BE2C (cell line): ENCODE measurements around the gene SPTBN1.

Experiments
- DNase-seq: peaks from one replicate; pipeline ENCODE4 v3.0.0-alpha.2; 2020
- H3K27me3 ChIP-seq: fragments of 250-450 bp; sonication (Bioruptor Pico); 2 replicates; pipeline ENCODE4 v1.5.1; 2020; ENCODE audit warnings: mild to moderate bottlenecking
- H3K36me3 ChIP-seq: fragments of 250-450 bp; sonication (Bioruptor Pico); 2 replicates; pipeline ENCODE4 v1.5.1; 2020; ENCODE audit warnings: mild to moderate bottlenecking
- H3K4me1 ChIP-seq: fragments of 250-450 bp; sonication (Bioruptor Pico); 2 replicates; pipeline ENCODE4 v1.5.1; 2020
- H3K4me3 ChIP-seq: 2 replicates; pipeline ENCODE4 v1.5.1; 2011; ENCODE audit warnings: low read depth, low read length
- H3K9me3 ChIP-seq: fragments of 250-450 bp; sonication (Bioruptor Pico); 2 replicates; pipeline ENCODE4 v1.5.1; 2020
- TF ChIP-seq, protein P1 (sequence below): IDR thresholded peaks from 2 replicates; pipeline ENCODE4 v1.5.1; 2012; ENCODE audit warnings: mild to moderate bottlenecking, low read depth, low read length

Gene SPTBN1

DNA sequence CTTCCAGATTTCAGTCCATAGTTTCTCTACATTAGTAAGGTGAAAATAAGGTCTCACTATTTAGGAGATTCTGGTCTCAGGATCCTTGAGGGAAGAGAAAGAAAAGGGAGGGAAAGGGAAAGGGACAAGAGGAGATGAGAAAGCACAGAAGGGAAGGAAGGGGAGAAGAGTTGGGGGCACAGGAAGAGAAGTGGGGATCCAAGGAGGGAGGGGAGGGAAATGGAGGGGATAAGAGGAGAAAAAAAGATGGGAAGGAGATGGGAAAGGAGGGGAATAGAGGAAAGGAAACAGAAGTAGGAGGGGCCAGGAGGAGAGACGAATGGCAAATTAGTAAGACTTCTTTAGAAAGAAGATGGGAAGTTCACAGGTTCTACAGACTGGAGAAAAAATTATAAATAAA, 39.2 kb upstream of the SPTBN1 start:
- TF ChIP-seq, protein P1, sequence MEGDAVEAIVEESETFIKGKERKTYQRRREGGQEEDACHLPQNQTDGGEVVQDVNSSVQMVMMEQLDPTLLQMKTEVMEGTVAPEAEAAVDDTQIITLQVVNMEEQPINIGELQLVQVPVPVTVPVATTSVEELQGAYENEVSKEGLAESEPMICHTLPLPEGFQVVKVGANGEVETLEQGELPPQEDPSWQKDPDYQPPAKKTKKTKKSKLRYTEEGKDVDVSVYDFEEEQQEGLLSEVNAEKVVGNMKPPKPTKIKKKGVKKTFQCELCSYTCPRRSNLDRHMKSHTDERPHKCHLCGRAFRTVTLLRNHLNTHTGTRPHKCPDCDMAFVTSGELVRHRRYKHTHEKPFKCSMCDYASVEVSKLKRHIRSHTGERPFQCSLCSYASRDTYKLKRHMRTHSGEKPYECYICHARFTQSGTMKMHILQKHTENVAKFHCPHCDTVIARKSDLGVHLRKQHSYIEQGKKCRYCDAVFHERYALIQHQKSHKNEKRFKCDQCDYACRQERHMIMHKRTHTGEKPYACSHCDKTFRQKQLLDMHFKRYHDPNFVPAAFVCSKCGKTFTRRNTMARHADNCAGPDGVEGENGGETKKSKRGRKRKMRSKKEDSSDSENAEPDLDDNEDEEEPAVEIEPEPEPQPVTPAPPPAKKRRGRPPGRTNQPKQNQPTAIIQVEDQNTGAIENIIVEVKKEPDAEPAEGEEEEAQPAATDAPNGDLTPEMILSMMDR: no peak
- Histone ChIP-seq H3K27me3 (no peaks in the 10 kb centered on the region), H3K4me3 (no peak overlapping the region), H3K4me1 (no peaks in the 10 kb centered on the region), H3K9me3 (no peaks in the 10 kb centered on the region), H3K36me3 (no peaks in the 10 kb centered on the region)
- no peak for DNase-seq

DNA sequence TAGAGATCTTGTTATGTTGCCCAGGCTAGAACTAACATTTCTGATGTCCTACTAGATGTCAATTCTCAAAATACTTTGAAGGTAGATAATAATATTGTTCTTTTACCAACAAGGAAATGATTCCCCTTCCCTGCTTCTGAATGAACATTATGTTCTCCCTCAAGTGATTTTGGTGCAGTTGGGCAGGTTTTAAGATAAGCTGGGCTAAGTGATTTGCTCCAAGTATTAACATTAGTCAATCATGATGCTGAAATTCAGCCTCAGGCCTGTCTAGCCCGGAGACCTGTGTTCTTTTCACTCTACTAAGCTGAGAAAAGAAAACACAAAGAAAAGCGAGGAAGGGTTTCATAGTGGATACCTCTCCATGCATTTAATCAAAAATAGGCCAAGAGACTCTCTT, 38.5 kb upstream of the SPTBN1 start:
- Histone ChIP-seq H3K27me3 (no peaks in the 10 kb centered on the region), H3K9me3 (no peaks in the 10 kb centered on the region), H3K36me3 (no peaks in the 10 kb centered on the region), H3K4me1 (no peaks in the 10 kb centered on the region), H3K4me3 (no peak overlapping the region)
- no peak for DNase-seq
- TF ChIP-seq, protein P1: no peak

DNA sequence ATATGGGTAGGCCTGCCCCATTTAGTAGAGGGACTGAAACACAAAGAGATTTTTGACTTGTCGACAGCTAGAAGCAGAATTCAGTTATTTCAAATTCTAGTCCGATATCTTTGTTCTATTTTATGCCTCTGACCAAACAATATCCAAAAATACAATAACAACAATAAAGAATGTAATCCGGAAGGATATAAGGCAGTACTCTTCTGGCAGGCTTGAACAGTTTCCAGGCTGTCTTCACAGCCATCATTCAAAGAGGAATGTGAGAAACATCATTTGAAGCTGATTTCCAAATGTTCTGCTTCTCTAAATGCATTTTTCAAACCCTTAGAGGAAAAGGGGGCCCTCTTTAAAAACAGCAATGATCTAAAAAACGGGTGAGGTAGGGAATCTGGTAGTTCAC, 36.7 kb upstream of the SPTBN1 start:
- Histone ChIP-seq H3K27me3 (no peaks in the 10 kb centered on the region), H3K9me3 (no peaks in the 10 kb centered on the region), H3K36me3 (no peaks in the 10 kb centered on the region), H3K4me3 (no peak overlapping the region), H3K4me1 (no peaks in the 10 kb centered on the region)
- TF ChIP-seq, protein P1: no peak
- no peak for DNase-seq

DNA sequence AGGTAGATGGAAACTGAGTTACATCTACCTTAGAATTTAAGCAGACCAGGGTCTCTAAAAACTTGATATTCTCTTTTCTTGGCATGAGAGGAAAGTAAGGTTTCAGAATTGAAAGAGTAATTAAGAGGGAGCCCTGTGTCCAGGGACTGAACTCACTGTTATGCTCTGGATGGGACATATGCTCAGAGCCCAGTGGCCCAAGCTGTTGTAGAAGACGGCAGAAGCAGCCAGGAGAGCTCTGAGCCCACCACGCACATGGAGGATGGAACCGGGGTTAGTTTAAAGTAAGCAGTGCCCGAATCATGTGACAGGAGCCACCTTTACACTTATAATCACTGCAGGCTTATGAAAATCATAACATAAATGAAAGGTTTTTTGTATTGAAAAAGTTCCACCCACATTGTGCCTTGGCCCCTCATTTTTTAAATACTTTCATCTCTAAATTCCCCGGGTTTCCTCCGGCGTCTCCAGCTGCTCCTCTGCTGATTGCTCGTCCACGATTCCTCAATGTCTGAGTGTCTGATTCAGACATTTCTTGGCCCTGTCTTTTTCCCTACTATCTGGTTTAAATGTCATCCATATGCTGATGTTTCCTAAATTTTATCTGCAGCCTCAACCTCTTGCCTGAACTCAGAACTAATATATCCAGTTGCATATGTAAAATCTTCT, 36.1 kb upstream of the SPTBN1 start:
- no peak overlapping the region for H3K4me3 ChIP-seq
- no peaks in the 10 kb centered on the region for H3K36me3 ChIP-seq
- H3K9me3 ChIP-seq: no peaks in the 10 kb centered on the region
- H3K4me1 ChIP-seq: no peaks in the 10 kb centered on the region
- H3K27me3 ChIP-seq: no peaks in the 10 kb centered on the region
- DNase-seq: no peak
- TF ChIP-seq, protein P1: no peak

DNA sequence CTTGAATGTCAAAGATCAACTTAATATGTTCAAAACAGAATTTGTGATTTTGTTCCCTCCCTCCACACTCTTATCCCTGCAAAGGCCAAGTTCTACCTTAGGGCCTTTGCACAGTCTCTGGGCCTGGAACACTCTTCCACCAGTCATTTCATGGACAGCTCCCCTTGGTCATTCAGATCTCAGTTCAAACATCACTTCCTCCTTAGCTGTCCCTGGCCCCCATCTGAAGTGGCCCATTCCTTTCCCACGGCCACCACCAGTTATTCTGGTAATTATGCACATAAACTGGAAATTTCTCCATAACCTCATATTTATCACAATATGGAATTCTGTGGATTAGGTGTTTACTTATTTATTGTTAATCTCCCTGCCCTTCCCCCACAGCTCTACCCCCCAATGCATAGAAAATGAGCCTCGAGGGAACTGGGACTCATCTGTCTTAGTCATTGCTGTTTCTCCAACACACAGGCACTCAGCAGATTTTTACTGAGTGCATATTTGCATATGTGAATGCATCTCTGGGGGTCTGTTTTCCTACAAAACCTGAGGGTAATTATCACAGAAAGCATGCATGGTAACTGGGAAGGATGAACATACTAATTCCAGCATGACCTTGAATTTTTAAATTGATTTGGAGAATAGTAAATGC, 35.5 kb upstream of the SPTBN1 start:
- Histone ChIP-seq H3K4me1 (no peaks in the 10 kb centered on the region), H3K4me3 (no peak overlapping the region), H3K27me3 (no peaks in the 10 kb centered on the region), H3K36me3 (no peaks in the 10 kb centered on the region), H3K9me3 (no peaks in the 10 kb centered on the region)
- no peak for DNase-seq
- TF ChIP-seq, protein P1: no peak

DNA sequence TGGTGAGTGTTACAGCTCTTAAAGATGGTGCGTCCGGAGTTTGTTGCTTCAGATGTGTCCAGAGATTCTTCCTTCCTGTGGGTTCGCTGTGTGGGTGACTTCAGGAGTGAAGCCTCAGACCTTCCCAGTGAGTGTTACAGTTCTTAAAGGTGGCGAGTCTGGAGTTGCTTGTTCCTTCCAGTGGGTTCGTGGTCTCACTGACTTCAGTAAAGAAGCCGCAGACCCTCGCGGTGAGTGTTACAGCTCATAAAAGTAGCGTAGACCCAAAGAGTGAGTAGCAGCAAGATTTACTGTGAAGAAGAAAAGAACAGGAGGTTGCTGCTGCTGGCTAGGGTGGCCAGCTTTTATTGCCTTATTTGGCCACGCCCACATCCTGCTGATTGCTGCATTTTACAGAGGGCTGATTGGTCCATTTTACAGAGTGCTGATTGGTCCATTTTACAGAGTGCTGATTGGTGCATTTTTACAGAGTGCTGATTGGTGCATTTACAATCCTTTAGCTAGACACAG, 34.0 kb upstream of the SPTBN1 start:
- Histone ChIP-seq H3K27me3 (no peaks in the 10 kb centered on the region), H3K36me3 (no peaks in the 10 kb centered on the region), H3K4me1 (no peaks in the 10 kb centered on the region), H3K9me3 (no peaks in the 10 kb centered on the region), H3K4me3 (no peak overlapping the region)
- TF ChIP-seq, protein P1: no peak
- no peak for DNase-seq
